Erythroblast (primary cell): ENCODE measurements around the gene DOCK3.

Experiments used
- GATA1 ChIP-seq: IDR thresholded peaks from 2 replicates; pipeline ENCODE4 v1.6.1; 2011; ENCODE audit warnings: low read depth, mild to moderate bottlenecking, control low read depth, low read length, moderate library complexity
- POLR2A ChIP-seq: IDR thresholded peaks from 2 replicates; pipeline ENCODE4 v1.6.1; 2011; ENCODE audit warnings: mild to moderate bottlenecking, low read length

DNA sequence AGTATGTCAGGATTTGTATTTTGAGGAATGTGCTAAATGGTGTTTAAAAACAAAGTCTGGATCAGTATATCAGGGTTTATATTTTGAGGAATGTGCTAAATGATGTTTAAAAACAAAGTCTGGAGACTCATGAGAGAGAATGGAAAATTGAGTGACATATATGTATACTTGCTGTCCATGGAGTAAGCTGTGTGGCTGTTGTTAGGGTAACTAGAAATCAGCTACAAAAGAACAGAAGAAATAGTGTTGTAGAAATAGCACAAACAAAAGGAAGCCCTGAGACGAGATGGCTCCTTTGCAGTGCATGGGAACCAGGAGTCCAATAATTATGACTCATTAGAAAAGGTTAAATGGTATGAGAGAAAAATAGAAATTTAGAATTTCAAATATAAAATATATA, 427.7 kb downstream of the DOCK3 start:
- TF ChIP-seq POLR2A (no peak), GATA1 (no peak)
